NCI-H2029 treated with DMSO at 0.1 percent for 48 hours (cell line): ENCODE data around the gene ELN.
"Not testable (repeated sequence)": the region's sequence is repeated elsewhere in the genome, so short reads cannot be mapped to it uniquely, and the experiment has no call there.

Source experiments
- DNase-seq: peaks from one replicate; lab custom pipeline; 2025; lab: John Stamatoyannopoulos, UW

The ELN gene

GRCh38 chr7:74001150-74001494 is 26.9 kb upstream of the ELN start:
- DNase-seq, result no peak

- no peak for DNase-seq
Observed at GRCh38 chr7:74002474-74003017, 25.4 kb upstream of the ELN start.

- DNase-seq, result no peak
Observed at GRCh38 chr7:74003621-74004020, 24.4 kb upstream of the ELN start.

GRCh38 chr7:74006032-74006431 is 21.9 kb upstream of the ELN start:
- DNase-seq, result no peak

GRCh38 chr7:74006451-74007241 is 21.3 kb upstream of the ELN start:
- no peak for DNase-seq

- DNase-seq, result no peak
Observed at GRCh38 chr7:74007242-74007567, 20.8 kb upstream of the ELN start.

GRCh38 chr7:74008687-74009086 is 19.3 kb upstream of the ELN start:
- DNase-seq, result no peak

GRCh38 chr7:74009719-74010118 is 18.3 kb upstream of the ELN start:
- DNase-seq, result no peak

GRCh38 chr7:74010407-74010806 is 17.6 kb upstream of the ELN start:
- DNase-seq, result no peak

GRCh38 chr7:74011421-74011820 is 16.6 kb upstream of the ELN start:
- DNase-seq, result not testable (repeated sequence)

- DNase-seq, result no peak
Observed at GRCh38 chr7:74012842-74013249, 15.1 kb upstream of the ELN start.

- DNase-seq, result no peak
Observed at GRCh38 chr7:74013539-74014272, 14.3 kb upstream of the ELN start.

GRCh38 chr7:74014931-74015330 is 13.0 kb upstream of the ELN start:
- DNase-seq, result no peak

GRCh38 chr7:74015670-74016069 is 12.3 kb upstream of the ELN start:
- no peak for DNase-seq

- DNase-seq, result no peak
Observed at GRCh38 chr7:74017125-74017524, 10.8 kb upstream of the ELN start.

GRCh38 chr7:74018246-74018895 is 9.6 kb upstream of the ELN start:
- DNase-seq, result no peak

- no peak for DNase-seq
Observed at GRCh38 chr7:74019149-74019548, 8.8 kb upstream of the ELN start.

- DNase-seq, result no peak
Observed at GRCh38 chr7:74020390-74020789, 7.6 kb upstream of the ELN start.

GRCh38 chr7:74021546-74022320 is 6.2 kb upstream of the ELN start:
- no peak for DNase-seq

- DNase-seq, result no peak
Observed at GRCh38 chr7:74022507-74022906, 5.5 kb upstream of the ELN start.

GRCh38 chr7:74023092-74023536 is 4.9 kb upstream of the ELN start:
- no peak for DNase-seq

GRCh38 chr7:74023786-74024185 is 4.2 kb upstream of the ELN start:
- no peak for DNase-seq
